WTC11 (cell line): ENCODE measurements around the gene GARIN3.

Source experiments
- FOXJ3 ChIP-seq: sonication (generic); formaldehyde crosslinking; IDR thresholded peaks from 2 replicates; pipeline ENCODE4 v1.9.0; 2021; ENCODE audit warnings: missing genetic modification reagents, mild to moderate bottlenecking, borderline replicate concordance
- GABPB1 ChIP-seq: sonication (generic); formaldehyde crosslinking; IDR thresholded peaks from 2 replicates; pipeline ENCODE4 v1.8.1; 2023; ENCODE audit warnings: mild to moderate bottlenecking, missing genetic modification reagents
- SMAD4 ChIP-seq: sonication (generic); formaldehyde crosslinking; IDR thresholded peaks from 2 replicates; pipeline ENCODE4 v1.8.0; 2022; ENCODE audit warnings: mild to moderate bottlenecking, missing genetic modification reagents
- TCF7 ChIP-seq: sonication (generic); formaldehyde crosslinking; IDR thresholded peaks from 2 replicates; pipeline ENCODE4 v1.8.0; 2022; ENCODE audit warnings: mild to moderate bottlenecking, low read depth, missing genetic modification reagents, moderate library complexity
- ZNF138 ChIP-seq: sonication (generic); formaldehyde crosslinking; conservative IDR thresholded peaks from 2 replicates; pipeline ENCODE4 v1.8.1; 2022; ENCODE audit warnings: mild to moderate bottlenecking, moderate library complexity, missing genetic modification reagents
- TF ChIP-seq, protein P1 (sequence below): fragments of 200-600 bp; IDR thresholded peaks from 2 replicates; pipeline ENCODE4 v1.8.0; 2022; ENCODE audit warnings: antibody characterized with exemption
- TF ChIP-seq, protein P2 (sequence below): sonication (generic); formaldehyde crosslinking; IDR thresholded peaks from 2 replicates; pipeline ENCODE4 v1.8.0; 2022; ENCODE audit warnings: mild to moderate bottlenecking, missing genetic modification reagents
- TF ChIP-seq, protein P3 (sequence below): sonication (generic); formaldehyde crosslinking; IDR thresholded peaks from 2 replicates; pipeline ENCODE4 v1.8.0; 2022; ENCODE audit warnings: mild to moderate bottlenecking, missing genetic modification reagents
- TF ChIP-seq, protein P4 (sequence below): sonication (generic); formaldehyde crosslinking; IDR thresholded peaks from 2 replicates; pipeline ENCODE4 v1.8.1; 2022; ENCODE audit warnings: low read depth, mild to moderate bottlenecking, moderate library complexity, missing genetic modification reagents, borderline replicate concordance

DNA sequence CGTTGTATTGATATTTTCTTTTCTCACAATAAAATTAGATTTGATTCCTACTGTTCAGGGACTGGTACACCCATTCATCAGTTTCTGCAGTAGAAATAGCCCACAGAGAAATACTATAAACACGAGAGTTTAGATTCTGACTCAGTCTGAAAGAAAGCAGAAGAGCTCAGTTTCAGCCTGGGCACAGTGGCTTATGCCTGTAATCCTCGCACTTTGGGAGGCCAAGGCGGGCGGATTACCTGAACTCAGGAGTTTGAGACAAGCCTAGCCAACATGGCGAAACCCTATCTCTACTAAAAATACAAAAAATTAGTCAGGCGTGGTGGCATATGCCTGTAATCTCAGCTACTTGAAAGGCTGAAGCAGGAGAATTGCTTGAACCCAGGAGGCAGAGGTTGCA, 23.2 kb upstream of the GARIN3 start:
- TF ChIP-seq, protein P1, sequence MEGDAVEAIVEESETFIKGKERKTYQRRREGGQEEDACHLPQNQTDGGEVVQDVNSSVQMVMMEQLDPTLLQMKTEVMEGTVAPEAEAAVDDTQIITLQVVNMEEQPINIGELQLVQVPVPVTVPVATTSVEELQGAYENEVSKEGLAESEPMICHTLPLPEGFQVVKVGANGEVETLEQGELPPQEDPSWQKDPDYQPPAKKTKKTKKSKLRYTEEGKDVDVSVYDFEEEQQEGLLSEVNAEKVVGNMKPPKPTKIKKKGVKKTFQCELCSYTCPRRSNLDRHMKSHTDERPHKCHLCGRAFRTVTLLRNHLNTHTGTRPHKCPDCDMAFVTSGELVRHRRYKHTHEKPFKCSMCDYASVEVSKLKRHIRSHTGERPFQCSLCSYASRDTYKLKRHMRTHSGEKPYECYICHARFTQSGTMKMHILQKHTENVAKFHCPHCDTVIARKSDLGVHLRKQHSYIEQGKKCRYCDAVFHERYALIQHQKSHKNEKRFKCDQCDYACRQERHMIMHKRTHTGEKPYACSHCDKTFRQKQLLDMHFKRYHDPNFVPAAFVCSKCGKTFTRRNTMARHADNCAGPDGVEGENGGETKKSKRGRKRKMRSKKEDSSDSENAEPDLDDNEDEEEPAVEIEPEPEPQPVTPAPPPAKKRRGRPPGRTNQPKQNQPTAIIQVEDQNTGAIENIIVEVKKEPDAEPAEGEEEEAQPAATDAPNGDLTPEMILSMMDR = no peak
- TF ChIP-seq, protein P2, sequence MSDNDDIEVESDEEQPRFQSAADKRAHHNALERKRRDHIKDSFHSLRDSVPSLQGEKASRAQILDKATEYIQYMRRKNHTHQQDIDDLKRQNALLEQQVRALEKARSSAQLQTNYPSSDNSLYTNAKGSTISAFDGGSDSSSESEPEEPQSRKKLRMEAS (CRISPR knock-in tag) = no peak
- TF ChIP-seq TCF7 (CRISPR knock-in tag) (no peak), FOXJ3 (CRISPR knock-in tag) (no peak), ZNF138 (no peak), GABPB1 (no peak), SMAD4 (CRISPR knock-in tag) (no peak)
- TF ChIP-seq, protein P3, sequence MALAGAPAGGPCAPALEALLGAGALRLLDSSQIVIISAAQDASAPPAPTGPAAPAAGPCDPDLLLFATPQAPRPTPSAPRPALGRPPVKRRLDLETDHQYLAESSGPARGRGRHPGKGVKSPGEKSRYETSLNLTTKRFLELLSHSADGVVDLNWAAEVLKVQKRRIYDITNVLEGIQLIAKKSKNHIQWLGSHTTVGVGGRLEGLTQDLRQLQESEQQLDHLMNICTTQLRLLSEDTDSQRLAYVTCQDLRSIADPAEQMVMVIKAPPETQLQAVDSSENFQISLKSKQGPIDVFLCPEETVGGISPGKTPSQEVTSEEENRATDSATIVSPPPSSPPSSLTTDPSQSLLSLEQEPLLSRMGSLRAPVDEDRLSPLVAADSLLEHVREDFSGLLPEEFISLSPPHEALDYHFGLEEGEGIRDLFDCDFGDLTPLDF (CRISPR knock-in tag) = no peak
- TF ChIP-seq, protein P4, sequence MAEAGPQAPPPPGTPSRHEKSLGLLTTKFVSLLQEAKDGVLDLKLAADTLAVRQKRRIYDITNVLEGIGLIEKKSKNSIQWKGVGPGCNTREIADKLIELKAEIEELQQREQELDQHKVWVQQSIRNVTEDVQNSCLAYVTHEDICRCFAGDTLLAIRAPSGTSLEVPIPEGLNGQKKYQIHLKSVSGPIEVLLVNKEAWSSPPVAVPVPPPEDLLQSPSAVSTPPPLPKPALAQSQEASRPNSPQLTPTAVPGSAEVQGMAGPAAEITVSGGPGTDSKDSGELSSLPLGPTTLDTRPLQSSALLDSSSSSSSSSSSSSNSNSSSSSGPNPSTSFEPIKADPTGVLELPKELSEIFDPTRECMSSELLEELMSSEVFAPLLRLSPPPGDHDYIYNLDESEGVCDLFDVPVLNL (CRISPR knock-in tag) = no peak
